Cardiac muscle cell (in vitro differentiated cells and primary cell): ENCODE measurements around the gene LAMA3. TPM values are rescaled to one million over a fixed set of nuclear protein-coding genes. Genes with fewer than 3 reads are reported as not detected.

Source experiments
- DNase-seq, 2 donors: peaks; one replicate each; pipeline versions ENCODE4 v3.0.0 to v3.0.0-alpha.2; 2010 to 2017; ENCODE audit warnings: low read depth in 1 of 2, low spot score in 1 of 2
- H3K27ac ChIP-seq: fragments of 200-600 bp; sonication (generic); 2 replicates; pipeline ENCODE4 v1.5.1; 2016
- H3K27me3 ChIP-seq: fragments of 200-600 bp; sonication (generic); 2 replicates; pipeline ENCODE4 v1.6.0; 2016; ENCODE audit warnings: control low read depth
- H3K36me3 ChIP-seq: fragments of 200-600 bp; sonication (generic); 2 replicates; pipeline ENCODE4 v1.5.1; 2016; ENCODE audit warnings: control low read depth
- H3K4me1 ChIP-seq: fragments of 200-600 bp; sonication (generic); 2 replicates; pipeline ENCODE4 v1.8.1; 2017; ENCODE audit warnings: low read depth, mild to moderate bottlenecking, mixed run types
- H3K4me3 ChIP-seq: fragments of 200-600 bp; sonication (generic); 2 replicates; pipeline ENCODE4 v1.5.1; 2016; ENCODE audit warnings: mild to moderate bottlenecking
- H3K9me3 ChIP-seq: fragments of 200-600 bp; sonication (generic); 2 replicates; pipeline ENCODE4 v1.5.1; 2017; ENCODE audit warnings: low read depth, mild to moderate bottlenecking, control low read depth
- CTCF ChIP-seq: IDR thresholded peaks from 2 replicates; pipeline ENCODE4 v1.5.1; 2012; ENCODE audit warnings: low read depth, mild to moderate bottlenecking, low read length
- polyA plus RNA-seq: library from polyadenylated mRNA; unstranded; fragments of >200 nt; fragmentation: Nextera tagmentation; extraction: Ambion mirVana; gene quantifications from 2 replicates; pipeline ENCODE4 v1.2.1, GENCODE V29; 2016
- total RNA-seq: library from RNA; depleted of rRNA; stranded (reverse); fragments of >200 nt; gene quantifications from 2 replicates; pipeline ENCODE4 v1.2.3, GENCODE V29; 2016

The LAMA3 gene
- total and polyA plus RNA-seq, 2 experiments from 2014 or later: 0.18 TPM; not detected in 1

DNA sequence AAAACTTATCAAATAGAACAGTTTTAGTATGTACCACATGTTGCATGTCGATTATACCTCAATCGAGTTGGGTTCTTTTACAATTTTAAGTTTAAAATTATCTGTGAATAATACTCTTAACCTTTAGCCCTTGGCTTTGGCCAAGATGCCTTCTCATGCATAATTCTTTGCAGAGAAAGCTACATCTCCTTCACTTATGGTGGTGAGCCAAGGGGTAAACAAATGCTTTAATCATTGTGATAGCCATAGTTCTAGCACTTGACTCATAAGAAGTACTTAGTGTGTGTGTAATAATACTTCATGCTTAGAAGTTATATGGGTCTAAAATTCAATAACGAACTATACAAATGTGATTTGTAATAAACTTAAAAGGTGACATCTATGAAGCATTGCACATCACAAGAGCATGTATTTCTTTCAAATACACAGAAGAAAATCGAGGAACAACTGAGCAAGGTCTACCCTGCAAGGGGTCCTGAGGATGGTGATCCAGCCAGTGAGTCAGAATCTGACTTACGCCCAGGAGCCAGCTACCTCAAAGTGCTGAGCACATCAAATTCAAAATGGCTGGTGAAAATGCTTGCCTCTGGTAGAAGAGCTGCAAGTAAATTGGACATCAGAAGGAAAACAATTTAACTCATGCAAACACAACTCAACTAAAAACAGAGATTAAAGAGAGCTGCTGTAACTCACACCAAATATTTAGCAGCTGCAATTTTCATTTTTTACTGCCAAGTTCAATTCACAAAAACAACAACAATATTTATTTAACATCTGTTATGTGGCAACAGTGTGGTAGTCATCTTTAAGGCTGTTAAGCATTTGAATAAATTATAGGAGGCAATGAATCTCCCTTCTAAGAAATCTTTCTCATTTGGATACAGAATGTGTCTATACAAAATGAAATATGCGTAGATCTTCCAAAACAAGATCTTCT, 301.5 kb downstream of the LAMA3 start:
- Histone ChIP-seq H3K4me1 (no peaks in the 10 kb centered on the region), H3K9me3 (no peaks in the 10 kb centered on the region), H3K4me3 (no peak overlapping the region), H3K36me3 (no peaks in the 10 kb centered on the region), H3K27me3 (no peaks in the 10 kb centered on the region), H3K27ac (no peak overlapping the region)
- TF ChIP-seq CTCF: no peak
- DNase-seq: no peak

GRCh38 chr18:23992089-23992940, 303.1 kb downstream of the LAMA3 start:
- DNase-seq: no peak
- Histone ChIP-seq H3K27me3 (no peaks in the 10 kb centered on the region), H3K4me3 (no peak overlapping the region), H3K27ac (no peak overlapping the region), H3K9me3 (no peaks in the 10 kb centered on the region), H3K4me1 (no peaks in the 10 kb centered on the region), H3K36me3 (no peaks in the 10 kb centered on the region)
- TF ChIP-seq CTCF: no peak

DNA sequence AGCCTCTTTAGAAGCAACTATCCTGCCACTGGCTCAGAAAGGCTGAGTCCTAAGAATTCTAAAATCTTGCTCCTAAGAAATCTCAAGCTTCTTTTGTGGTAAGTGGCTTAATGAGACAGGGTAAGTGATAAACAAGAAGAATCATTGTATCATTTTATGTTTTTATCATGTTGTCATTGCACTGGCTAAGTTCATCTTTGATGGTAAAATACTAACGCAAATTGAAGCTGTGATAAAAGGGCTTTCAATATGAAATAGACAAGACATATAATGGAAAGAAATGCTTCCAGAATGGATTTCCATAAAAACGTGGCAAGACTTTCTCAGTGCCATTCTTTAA, 303.7 kb downstream of the LAMA3 start:
- H3K27ac ChIP-seq: no peak overlapping the region
- no peaks in the 10 kb centered on the region for H3K4me1 ChIP-seq
- no peak for TF ChIP-seq CTCF
- H3K27me3 ChIP-seq: no peaks in the 10 kb centered on the region
- H3K9me3 ChIP-seq: no peaks in the 10 kb centered on the region
- H3K4me3 ChIP-seq: no peak overlapping the region
- H3K36me3 ChIP-seq: no peaks in the 10 kb centered on the region
- no peak for DNase-seq

- H3K4me1 ChIP-seq: no peaks in the 10 kb centered on the region
- H3K4me3 ChIP-seq: no peak overlapping the region
- H3K36me3 ChIP-seq: no peaks in the 10 kb centered on the region
- peak in 1 of 2 donors; percentile 69 for DNase-seq
- no peak overlapping the region for H3K27ac ChIP-seq
- H3K27me3 ChIP-seq: no peaks in the 10 kb centered on the region
- TF ChIP-seq CTCF: no peak
- no peaks in the 10 kb centered on the region for H3K9me3 ChIP-seq
Measured at GRCh38 chr18:23994361-23994902, 305.2 kb downstream of the LAMA3 start.

DNA sequence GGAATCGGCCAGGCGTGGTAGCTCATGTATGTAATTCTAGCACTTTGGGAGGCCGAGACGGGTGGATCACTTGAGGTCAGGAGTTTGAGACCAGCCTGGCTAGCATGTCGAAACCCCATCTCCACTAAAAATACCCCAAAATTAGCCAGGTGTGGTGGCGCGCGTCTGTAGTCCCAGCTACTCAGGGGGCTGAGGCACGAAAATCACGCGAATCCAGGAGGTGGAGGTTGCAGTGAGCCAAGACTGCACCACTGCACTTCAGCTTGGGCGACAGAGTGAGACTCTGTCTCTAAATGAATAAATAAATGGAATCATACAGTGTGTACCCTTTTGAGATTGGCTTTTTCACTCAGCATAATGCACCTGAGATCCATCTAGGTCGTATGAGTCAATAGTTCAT, 305.9 kb downstream of the LAMA3 start:
- no peak for DNase-seq
- no peaks in the 10 kb centered on the region for H3K27me3 ChIP-seq
- H3K27ac ChIP-seq: no peak overlapping the region
- H3K4me1 ChIP-seq: no peaks in the 10 kb centered on the region
- H3K9me3 ChIP-seq: no peaks in the 10 kb centered on the region
- no peak for TF ChIP-seq CTCF
- no peaks in the 10 kb centered on the region for H3K36me3 ChIP-seq
- no peak overlapping the region for H3K4me3 ChIP-seq
